PFSK-1 (cell line): ENCODE data around the gene ADAMTS17.

Experiments used
- FOXP2 ChIP-seq: optimal IDR thresholded peaks from 2 replicates; pipeline ENCODE3; 2011; ENCODE audit warnings: borderline replicate concordance, control low read depth, inconsistent platforms; ENCODE audit not compliant: insufficient read depth; ENCODE audit errors: extremely low read length, extremely low read depth
- POLR2AphosphoS5 ChIP-seq: IDR thresholded peaks from 2 replicates; pipeline ENCODE4 v1.6.1; 2012; ENCODE audit warnings: low read depth, mild to moderate bottlenecking, control low read depth, low read length, moderate library complexity
- REST ChIP-seq, 2 experiments: IDR thresholded peaks; 2 replicates each; pipeline versions ENCODE4 v1.6.1 to v1.8.0; 2011 to 2012; ENCODE audit warnings: low read depth in 2 of 2, low read length in 2 of 2, control low read depth in 1 of 2, inconsistent platforms in 1 of 2, mild to moderate bottlenecking in 1 of 2, moderate library complexity in 1 of 2; ENCODE audit not compliant: insufficient read depth in 1 of 2
- SIN3A ChIP-seq: IDR thresholded peaks from 2 replicates; pipeline ENCODE4 v1.6.1; 2012; ENCODE audit warnings: mild to moderate bottlenecking, low read length, moderate library complexity, borderline replicate concordance; ENCODE audit not compliant: insufficient read depth
- TAF1 ChIP-seq: IDR thresholded peaks from 2 replicates; pipeline ENCODE4 v1.6.1; 2012; ENCODE audit warnings: low read length, control low read depth, borderline replicate concordance; ENCODE audit not compliant: insufficient read depth

The ADAMTS17 gene

GRCh38 chr15:100253640-100254039, 88.1 kb downstream of the ADAMTS17 start:
- TF ChIP-seq FOXP2 (no peak), SIN3A (no peak), REST (IDR thresholded peaks at IDR 0.05; ENCODE audit: insufficient read depth in 1 of 2, low read depth in 2 of 2, low read length in 2 of 2) (no peak), TAF1 (no peak), POLR2AphosphoS5 (no peak)

DNA sequence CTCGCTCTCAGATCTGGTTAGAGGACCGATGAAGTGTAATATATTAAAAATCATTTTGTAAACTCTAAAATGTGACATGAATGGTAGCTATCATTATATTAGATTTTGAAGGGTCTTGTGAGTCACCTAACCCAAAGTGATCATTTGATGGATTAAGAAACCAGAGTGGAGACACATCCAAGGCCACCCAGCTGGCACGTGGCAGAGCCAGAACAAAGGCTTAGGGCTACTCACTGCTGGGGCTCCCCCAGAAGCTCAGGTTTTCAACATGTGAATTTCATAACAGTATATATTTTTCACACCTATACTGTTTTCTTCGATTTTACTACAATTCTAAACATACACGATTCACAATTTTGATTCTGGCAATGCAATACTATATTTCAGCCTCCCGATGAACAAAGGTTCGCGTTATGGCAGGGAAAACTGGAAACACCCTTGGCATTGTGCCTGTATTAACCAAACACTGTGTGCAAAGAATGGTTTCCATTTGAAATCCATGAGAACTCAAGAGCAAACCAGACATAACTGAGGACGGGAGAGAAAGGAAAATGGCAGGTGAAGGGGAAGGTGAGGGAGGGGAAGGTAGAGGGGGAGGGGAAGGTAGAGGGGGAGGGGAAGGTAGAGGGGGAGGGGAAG, 88.9 kb downstream of the ADAMTS17 start:
- TF ChIP-seq SIN3A, result no peak
- TF ChIP-seq FOXP2, result no peak
- TF ChIP-seq REST (IDR thresholded peaks at IDR 0.05; ENCODE audit: insufficient read depth in 1 of 2, low read depth in 2 of 2, low read length in 2 of 2), result no peak
- TF ChIP-seq TAF1, result no peak
- no peak for TF ChIP-seq POLR2AphosphoS5

DNA sequence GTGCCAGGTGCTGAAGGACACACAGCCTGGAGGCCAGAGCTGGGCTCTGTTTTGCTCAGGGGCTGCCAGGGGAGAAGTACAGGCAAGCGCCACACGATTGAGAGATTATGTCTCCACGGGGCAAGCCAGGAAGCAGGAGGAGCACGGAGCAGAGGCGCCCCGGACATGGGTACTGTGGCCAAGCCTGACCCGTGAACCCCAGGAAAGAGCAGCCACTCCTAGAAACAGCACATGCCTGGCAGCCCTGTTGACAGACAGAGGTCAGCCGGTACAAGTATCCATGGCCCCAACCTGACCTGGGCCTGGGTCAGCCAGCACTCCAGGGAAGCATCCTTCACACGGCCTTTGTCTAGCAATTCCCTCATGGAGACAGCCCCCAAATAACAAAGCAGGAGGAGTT, 89.4 kb downstream of the ADAMTS17 start:
- no peak for TF ChIP-seq SIN3A
- TF ChIP-seq REST (IDR thresholded peaks at IDR 0.05; ENCODE audit: insufficient read depth in 1 of 2, low read depth in 2 of 2, low read length in 2 of 2), result no peak
- no peak for TF ChIP-seq FOXP2

- TF ChIP-seq REST (IDR thresholded peaks at IDR 0.05; ENCODE audit: insufficient read depth in 1 of 2, low read depth in 2 of 2, low read length in 2 of 2) (no peak), SIN3A (no peak), TAF1 (no peak), POLR2AphosphoS5 (no peak), FOXP2 (no peak)
These were observed 91.5 kb downstream of the ADAMTS17 start for GRCh38 chr15:100250176-100250800.
